Gastroesophageal sphincter (tissue), 3 donors: ENCODE results near the gene PMF1.

Experiments used
- EP300 ChIP-seq: sonication (generic); formaldehyde crosslinking; IDR thresholded peaks from one replicate; pipeline ENCODE4 v1.6.1; 2017; ENCODE audit warnings: antibody characterized with exemption, mild to moderate bottlenecking
- POLR2A ChIP-seq, 2 donors: fragments of 450-650 bp; IDR thresholded peaks; one replicate each; pipeline ENCODE4 v1.6.1; 2017; ENCODE audit warnings: antibody characterized with exemption in 2 of 2, mild to moderate bottlenecking in 2 of 2, moderate library complexity in 1 of 2
- TF ChIP-seq, protein P1 (sequence below), 4 experiments: fragments of 200-600 bp in 2 of 4; fragments of 450-650 bp in 2 of 4; sonication (generic) in 1 of 4; IDR thresholded peaks; one replicate each; pipeline ENCODE4 v1.5.1; 2017 to 2019; ENCODE audit warnings: antibody characterized with exemption in 4 of 4, mild to moderate bottlenecking in 2 of 4, moderate library complexity in 2 of 4

DNA sequence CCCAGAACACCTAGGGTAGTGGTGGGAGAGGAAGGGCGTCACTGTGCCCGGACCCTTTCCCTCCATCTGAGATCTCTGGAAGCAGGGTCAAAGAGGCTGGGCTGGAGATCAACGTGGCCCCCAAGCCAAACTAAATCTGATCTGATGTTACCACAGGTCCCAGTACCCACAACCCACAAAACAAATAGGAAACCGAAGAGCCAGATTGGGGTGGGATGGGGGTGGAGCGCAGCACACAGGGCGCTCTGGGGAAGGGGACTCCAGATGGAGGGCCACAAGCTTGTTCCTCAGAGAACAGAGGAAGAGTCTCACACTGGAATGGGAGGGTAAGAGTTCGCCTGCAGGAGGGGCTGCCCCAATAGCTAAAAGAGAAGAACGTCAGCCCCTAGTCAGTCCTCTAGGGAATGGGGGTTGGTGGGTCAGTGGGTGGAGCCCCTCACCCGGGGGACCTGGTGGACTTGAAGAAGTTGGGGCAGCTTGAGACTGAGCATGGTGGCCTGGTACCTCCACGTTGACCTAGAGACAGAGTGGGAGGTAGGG is 33.5 kb downstream of the PMF1 start:
- no peak for TF ChIP-seq POLR2A (IDR thresholded peaks at IDR 0.05)
- TF ChIP-seq, protein P1, sequence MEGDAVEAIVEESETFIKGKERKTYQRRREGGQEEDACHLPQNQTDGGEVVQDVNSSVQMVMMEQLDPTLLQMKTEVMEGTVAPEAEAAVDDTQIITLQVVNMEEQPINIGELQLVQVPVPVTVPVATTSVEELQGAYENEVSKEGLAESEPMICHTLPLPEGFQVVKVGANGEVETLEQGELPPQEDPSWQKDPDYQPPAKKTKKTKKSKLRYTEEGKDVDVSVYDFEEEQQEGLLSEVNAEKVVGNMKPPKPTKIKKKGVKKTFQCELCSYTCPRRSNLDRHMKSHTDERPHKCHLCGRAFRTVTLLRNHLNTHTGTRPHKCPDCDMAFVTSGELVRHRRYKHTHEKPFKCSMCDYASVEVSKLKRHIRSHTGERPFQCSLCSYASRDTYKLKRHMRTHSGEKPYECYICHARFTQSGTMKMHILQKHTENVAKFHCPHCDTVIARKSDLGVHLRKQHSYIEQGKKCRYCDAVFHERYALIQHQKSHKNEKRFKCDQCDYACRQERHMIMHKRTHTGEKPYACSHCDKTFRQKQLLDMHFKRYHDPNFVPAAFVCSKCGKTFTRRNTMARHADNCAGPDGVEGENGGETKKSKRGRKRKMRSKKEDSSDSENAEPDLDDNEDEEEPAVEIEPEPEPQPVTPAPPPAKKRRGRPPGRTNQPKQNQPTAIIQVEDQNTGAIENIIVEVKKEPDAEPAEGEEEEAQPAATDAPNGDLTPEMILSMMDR (IDR thresholded peaks at IDR 0.05), result no peak
- no peak for TF ChIP-seq EP300
